ENCODE data around the gene UGGT1.

The UGGT1 gene

DNA sequence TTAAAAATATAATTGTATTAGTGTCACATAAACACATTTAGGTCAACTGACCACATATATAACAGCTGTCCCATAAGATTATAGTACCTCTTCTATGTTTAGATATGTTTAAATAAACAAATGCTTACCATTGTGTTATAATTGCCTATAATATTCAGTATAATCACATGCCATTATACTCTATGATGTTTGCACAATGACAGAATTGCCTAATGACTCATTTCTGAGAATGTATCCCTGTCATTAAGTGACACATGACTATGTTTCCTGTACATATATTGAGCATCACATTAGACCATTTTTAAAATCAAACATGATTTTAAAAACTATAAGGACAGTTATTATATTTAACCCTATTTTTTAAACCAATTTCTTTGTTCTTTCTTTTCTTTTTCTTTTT lies 137.9 kb downstream of the UGGT1 start:
- no peak for DNase-seq

DNA sequence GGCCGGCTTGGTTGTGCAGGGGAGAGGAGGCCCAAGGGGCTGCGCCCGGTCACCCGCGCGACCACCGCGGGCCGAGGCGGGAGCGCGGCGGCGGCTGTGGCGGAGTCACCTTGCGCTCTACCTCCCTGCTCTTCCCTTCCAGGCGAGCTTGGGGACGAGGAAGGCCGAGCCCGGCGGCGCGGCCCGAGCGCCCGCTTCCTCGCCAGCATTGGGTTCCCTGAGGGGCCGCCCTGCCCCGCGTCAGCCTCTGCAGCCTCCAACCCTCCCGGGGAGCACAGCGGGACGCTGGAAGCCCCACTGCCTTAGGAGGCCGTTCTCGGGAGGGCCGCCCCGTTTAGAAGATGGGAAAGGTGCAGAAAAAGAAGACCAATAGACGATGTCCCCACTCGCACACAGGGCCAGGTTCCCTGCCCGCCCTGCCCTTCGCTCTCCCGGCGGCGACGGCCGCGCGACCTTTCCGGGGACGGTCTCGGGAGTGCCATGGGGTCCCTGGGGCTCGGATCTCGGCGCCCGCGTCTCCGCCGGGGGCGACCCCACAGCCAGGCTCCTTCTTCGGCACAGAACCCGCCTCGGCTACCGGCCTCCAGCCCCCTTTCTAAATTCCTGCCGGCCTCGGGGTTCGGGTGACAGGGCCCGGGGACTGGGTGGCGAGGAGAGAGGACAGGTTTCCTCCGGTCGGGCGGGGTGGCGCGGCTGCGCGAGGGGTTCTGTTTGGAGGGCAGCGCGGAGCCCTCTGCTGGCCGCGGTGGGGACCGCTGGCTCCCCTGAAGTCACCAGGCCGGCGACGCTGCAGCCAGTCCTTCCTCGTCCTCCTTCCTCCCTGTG lies 142.2 kb downstream of the UGGT1 start:
- DNase-seq = peak; percentile 89

DNA sequence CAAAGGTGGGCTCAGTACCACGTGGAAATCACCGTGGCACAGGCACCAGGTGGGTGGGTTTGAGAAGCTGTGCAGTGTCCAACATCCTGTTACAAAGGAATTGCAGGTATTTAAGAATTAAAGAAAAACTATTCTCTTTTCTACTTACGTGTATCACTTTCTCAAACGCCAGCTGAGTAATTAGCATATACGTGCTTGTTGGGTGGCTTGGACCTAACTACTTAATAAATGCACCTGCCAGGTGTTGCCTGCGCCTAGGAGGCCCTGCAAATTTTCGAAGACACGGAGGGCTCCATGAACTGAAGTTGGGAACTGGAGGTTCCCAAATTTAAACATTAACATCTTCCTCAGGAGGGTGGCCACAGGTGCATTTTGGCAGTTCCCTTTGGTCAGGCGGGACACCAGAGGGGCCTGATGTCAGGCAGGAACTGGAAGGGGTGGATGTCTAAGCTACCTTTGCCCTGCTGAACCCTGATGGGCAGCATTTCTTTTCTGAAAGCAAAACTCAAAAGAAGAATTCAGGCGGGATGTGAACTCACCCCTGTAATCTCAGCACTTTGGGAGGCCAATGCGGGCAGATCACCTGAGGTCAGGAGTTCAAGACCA lies 142.9 kb downstream of the UGGT1 start:
- peak; percentile 12 for DNase-seq

DNA sequence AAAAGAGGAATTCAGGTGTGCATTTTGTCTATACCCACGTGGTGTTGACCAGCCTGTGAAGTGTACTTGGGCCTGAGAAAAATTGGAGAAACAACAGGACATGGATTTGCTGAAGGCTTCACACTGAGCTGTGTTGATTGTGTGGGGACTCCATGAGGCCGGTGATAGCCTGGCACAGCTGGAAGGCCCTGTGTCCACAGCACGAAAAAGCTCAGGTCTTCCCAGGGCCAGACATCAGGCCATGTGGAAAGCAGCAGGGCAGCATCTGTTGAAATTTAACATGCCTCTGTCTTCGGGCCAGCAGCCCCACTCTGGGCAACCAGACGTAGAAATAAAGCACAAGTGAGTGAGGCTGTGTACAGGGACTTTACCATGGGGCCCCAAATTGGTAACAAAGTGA lies 143.6 kb downstream of the UGGT1 start:
- DNase-seq = no peak

DNA sequence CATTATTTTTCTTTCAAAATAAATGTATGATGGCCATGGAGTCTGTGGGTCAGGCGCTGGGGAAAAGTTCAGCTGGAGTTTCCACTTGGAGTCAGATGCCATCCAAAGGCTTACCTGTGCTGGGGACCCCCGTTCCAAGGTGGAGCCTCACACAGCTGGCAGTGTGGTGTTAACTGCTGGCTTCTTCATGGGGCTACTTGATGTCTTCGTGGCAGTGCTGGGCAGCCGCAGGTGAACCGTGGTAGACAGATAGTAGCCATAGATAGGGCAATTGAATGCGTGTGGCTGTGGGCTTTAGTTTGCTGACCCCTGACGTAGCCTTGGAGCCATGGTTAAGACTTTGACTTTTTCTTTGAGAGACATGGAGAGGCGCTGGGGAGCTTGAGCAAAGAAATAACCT lies 144.6 kb downstream of the UGGT1 start:
- no peak for DNase-seq

DNA sequence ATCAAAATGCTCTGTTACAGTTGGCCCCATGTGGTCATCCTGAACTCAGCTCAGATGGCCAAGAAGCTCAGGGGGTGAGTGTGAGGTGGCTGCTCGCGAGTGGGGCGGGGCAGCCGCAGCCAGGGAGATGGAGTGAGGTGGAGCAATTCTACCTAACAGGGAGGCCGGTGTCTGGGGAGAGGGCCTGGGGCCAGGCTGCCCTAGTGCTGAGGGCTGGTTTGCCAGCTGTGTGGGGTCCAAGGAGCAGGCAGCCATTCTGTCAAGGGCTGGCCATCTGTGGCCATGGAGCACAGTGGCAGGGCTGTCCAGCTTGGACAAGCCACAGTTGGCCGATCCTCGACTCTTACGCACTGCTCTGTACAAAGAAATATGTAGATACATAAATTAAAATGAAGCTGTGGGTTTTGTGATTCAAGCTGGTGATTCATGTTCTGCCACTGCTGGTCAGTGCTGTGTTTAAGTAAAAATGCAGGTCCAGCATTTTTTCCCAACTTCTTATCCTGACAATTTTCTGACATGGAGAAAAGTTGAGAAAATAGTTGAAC lies 145.6 kb downstream of the UGGT1 start:
- DNase-seq = no peak

DNA sequence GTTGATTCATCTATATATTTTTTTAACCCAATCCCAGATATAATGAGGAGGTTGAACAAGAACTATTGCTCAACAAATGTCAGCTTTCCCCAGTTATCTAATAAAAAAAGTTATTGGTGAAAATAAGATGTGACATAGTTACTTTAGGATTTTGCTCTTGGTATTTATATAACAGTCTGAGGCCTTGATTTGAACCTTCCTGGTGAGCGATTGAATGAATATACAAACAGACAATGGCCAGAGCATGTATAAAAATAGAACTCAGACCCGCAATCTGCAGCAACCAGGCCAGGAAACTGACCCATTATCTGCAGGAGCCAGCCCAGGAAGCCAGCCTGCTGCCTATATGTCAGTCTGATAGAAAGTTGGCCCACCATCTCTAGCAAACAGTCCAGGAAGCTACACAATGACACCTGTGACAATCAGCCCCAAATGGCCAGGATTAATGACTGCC lies 146.1 kb downstream of the UGGT1 start:
- no peak for DNase-seq

DNA sequence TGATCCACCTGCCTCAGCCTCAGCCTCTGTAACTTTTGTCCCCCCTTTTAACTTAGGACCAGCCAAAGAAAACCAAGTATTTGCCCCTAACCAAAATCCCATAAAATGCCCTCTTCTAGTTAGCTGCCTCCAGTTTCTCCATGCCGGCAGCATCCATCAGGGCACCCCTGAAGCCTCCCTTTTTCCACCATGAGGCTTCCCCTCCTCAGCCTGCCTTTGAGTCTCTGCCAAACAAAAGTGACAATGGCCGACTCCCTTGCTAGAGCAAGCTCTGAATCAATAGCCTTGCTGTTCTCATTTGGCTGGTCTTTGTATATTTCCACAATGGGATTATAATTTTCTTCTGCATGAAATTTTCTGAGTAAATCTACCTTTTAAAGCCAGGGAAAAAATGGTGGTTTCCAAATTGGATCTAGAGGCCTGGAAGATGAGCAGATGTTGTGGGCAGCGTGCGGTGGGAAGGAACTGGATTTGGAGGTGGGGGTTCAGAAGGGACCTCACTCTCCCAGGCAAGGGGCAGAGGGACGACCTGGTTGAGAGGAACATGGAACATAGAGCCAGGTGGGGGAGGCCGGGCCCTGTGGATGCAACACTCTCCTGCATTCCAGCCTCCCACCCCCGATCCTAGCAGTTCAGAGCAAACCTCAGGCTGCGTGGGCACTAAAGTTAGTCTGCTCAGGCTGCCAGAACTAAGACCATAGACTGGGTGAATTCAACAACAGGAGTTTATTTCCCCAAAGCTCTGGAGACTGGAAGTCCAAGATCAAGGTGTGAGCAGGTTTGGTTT lies 147.1 kb downstream of the UGGT1 start:
- no peak for DNase-seq

DNA sequence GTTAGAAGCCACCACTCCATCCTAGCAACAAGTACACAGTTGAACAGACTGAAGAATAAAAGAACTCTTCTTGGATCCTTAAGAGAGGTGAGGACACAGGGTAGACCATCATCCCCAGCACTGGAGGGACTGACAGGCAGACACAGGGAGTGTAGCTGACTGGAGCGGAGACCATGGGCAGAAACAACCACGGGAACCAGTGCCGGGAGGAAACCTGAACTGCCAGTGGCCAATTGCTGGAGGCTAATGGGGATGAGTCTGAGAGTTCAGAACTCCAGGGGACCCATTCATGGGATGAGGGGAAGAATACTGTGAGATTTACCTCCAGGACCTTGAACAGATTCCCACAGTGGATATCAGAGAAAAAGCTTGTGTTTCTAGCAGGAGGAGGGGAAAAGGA lies 150.9 kb downstream of the UGGT1 start:
- DNase-seq = no peak
